ENCODE results near the gene EFNA3. TPM values are rescaled to one million over a fixed set of nuclear protein-coding genes. Genes with fewer than 3 reads are reported as not detected.

EFNA3 gene
- total and polyA plus RNA-seq, 11 donors: 0.20 to 2.4 (median 0.61) TPM

GRCh38 chr1:155093911-155094621 is 15.4 kb downstream of the EFNA3 start:
- Histone ChIP-seq H3K4me3 (peak overlapping the region in 1 of 12 donors; percentile 18), H3K9me3 (no peaks in the 10 kb centered on the region), H3K27ac (peak overlapping the region in 7 of 12 donors; percentile 2 to 72 (median 36)), H3K4me1 (peaks cover 7 to 26% (median 17%) of the 10 kb centered on the region in 12 donors), H3K36me3 (no peaks in the 10 kb centered on the region), H3K27me3 (peaks cover 0 to 5% (median 0%) of the 10 kb centered on the region in 9 donors)
- TF ChIP-seq POLR2A (IDR thresholded peaks at IDR 0.05) (no peak), CTCF (IDR thresholded peaks at IDR 0.05) (peak in 10 of 12 donors; percentile 6 to 63 (median 36))
- ATAC-seq (peak; percentile 21 to 68 (median 56)), DNase-seq (peak in 2 of 5 donors; percentile 65 to 73)
- intact Hi-C loops (cut with DNase I): loop anchor here (1.0 to 5.0 kb wide), 5 partner anchors 33 to 75 kb away; partner anchors contain the start of gene EFNA1 (in 10 of the 10)
- WGBS, 4 donors: 6 to 10% (median 7%) methylated on average over 13 of the region's 13 CpGs

- Histone ChIP-seq H3K9me3 (no peaks in the 10 kb centered on the region), H3K36me3 (no peaks in the 10 kb centered on the region), H3K27ac (peak overlapping the region in 5 of 12 donors; percentile 2 to 72 (median 59)), H3K4me1 (peaks cover 7 to 26% (median 17%) of the 10 kb centered on the region in 12 donors), H3K4me3 (no peak overlapping the region), H3K27me3 (peaks cover 0 to 5% (median 0%) of the 10 kb centered on the region in 9 donors)
- ATAC-seq (no peak), DNase-seq (no peak)
- intact Hi-C loops (cut with DNase I): loop anchor here (1.0 to 5.0 kb wide), 4 partner anchors 32 to 74 kb away; partner anchors contain the start of gene EFNA1 (in 10 of the 10)
- TF ChIP-seq CTCF (IDR thresholded peaks at IDR 0.05) (peak in 2 of 12 donors; percentile 19 to 52), POLR2A (IDR thresholded peaks at IDR 0.05) (no peak)
- WGBS, 4 donors: 79 to 91% (median 86%) methylated on average over 2 of the region's 2 CpGs
These were observed 15.9 kb downstream of the EFNA3 start for GRCh38 chr1:155094622-155094948.

GRCh38 chr1:155099331-155099730 is 20.7 kb downstream of the EFNA3 start:
- no peak for DNase-seq
- Histone ChIP-seq H3K4me1 (peaks cover 2 to 18% (median 5%) of the 10 kb centered on the region in 12 donors), H3K36me3 (no peaks in the 10 kb centered on the region), H3K4me3 (no peak overlapping the region), H3K27ac (no peak overlapping the region), H3K9me3 (no peaks in the 10 kb centered on the region), H3K27me3 (peaks cover 0 to 5% (median 0%) of the 10 kb centered on the region in 9 donors)
- ATAC-seq: no peak
- intact Hi-C loops (cut with DNase I): no loop called here
- TF ChIP-seq POLR2A (IDR thresholded peaks at IDR 0.05): no peak
- TF ChIP-seq CTCF (IDR thresholded peaks at IDR 0.05): no peak
- 86 to 88% (median 87%) methylated on average over 7 of the region's 7 CpGs for WGBS, 4 donors

- ATAC-seq (no peak), DNase-seq (no peak)
- WGBS, 4 donors: 75 to 93% (median 89%) methylated on average over 9 of the region's 9 CpGs
- no peak overlapping the region for H3K27ac ChIP-seq
- H3K9me3 ChIP-seq: no peaks in the 10 kb centered on the region
- intact Hi-C loops (cut with DNase I): no loop called here
- H3K36me3 ChIP-seq: no peaks in the 10 kb centered on the region
- no peak overlapping the region for H3K4me3 ChIP-seq
- no peak for TF ChIP-seq CTCF (IDR thresholded peaks at IDR 0.05)
- H3K27me3 ChIP-seq: no peaks in the 10 kb centered on the region
- H3K4me1 ChIP-seq: peaks cover 0 to 21% (median 10%) of the 10 kb centered on the region in 12 donors
These were observed 24.7 kb downstream of the EFNA3 start for GRCh38 chr1:155103325-155103724.

All from heart left ventricle (tissue), 16 donors.